HCEC 1CT (cell line): ENCODE measurements around the gene GMDS.

ENCODE experiments used
- DNase-seq: peaks from one replicate; pipeline ENCODE4 v3.0.0-alpha.2; 2017

Gene GMDS

GRCh38 chr6:2085657-2086056, 159.7 kb downstream of the GMDS start:
- no peak for DNase-seq

- no peak for DNase-seq
These were observed 164.0 kb downstream of the GMDS start for GRCh38 chr6:2081155-2082138.

- DNase-seq = no peak
These were observed 166.5 kb downstream of the GMDS start for GRCh38 chr6:2078888-2079287.

GRCh38 chr6:2077826-2078225, 167.6 kb downstream of the GMDS start:
- no peak for DNase-seq

GRCh38 chr6:2073476-2073875, 171.9 kb downstream of the GMDS start:
- no peak for DNase-seq

GRCh38 chr6:2072453-2072852, 173.0 kb downstream of the GMDS start:
- no peak for DNase-seq

GRCh38 chr6:2063547-2063946, 181.9 kb downstream of the GMDS start:
- no peak for DNase-seq

GRCh38 chr6:2061880-2062279, 183.5 kb downstream of the GMDS start:
- no peak for DNase-seq

GRCh38 chr6:2055911-2056310, 189.5 kb downstream of the GMDS start:
- no peak for DNase-seq

- DNase-seq = no peak
These were observed 190.3 kb downstream of the GMDS start for GRCh38 chr6:2055143-2055542.

GRCh38 chr6:2054516-2055067, 190.8 kb downstream of the GMDS start:
- no peak for DNase-seq

- DNase-seq = no peak
These were observed 191.7 kb downstream of the GMDS start for GRCh38 chr6:2053691-2054090.

GRCh38 chr6:2047855-2048254, 197.6 kb downstream of the GMDS start:
- no peak for DNase-seq

- DNase-seq = no peak
These were observed 201.2 kb downstream of the GMDS start for GRCh38 chr6:2044192-2044591.

- DNase-seq = no peak
These were observed 202.3 kb downstream of the GMDS start for GRCh38 chr6:2042956-2043648.

- DNase-seq = no peak
These were observed 207.3 kb downstream of the GMDS start for GRCh38 chr6:2038092-2038491.

GRCh38 chr6:2037237-2037926, 208.0 kb downstream of the GMDS start:
- DNase-seq = no peak

GRCh38 chr6:2036710-2037023, 208.7 kb downstream of the GMDS start:
- DNase-seq = no peak

- no peak for DNase-seq
These were observed 209.3 kb downstream of the GMDS start for GRCh38 chr6:2035826-2036709.

GRCh38 chr6:2035046-2035445, 210.4 kb downstream of the GMDS start:
- DNase-seq = no peak

- no peak for DNase-seq
These were observed 211.1 kb downstream of the GMDS start for GRCh38 chr6:2034256-2034655.

- no peak for DNase-seq
These were observed 211.9 kb downstream of the GMDS start for GRCh38 chr6:2033544-2033943.
